ENCODE data around the gene NAALAD2. TPM values are rescaled to one million over a fixed set of nuclear protein-coding genes. Genes with fewer than 3 reads are reported as not detected.
"Not testable (repeated sequence)": the region's sequence is repeated elsewhere in the genome, so short reads cannot be mapped to it uniquely, and the experiment has no call there.

NAALAD2 gene
- polyA plus RNA-seq, 1 donor (not counting 4 experiments of a cell fraction or from before 2014, with no cell fraction given) = not detected

GRCh38 chr11:90237004-90237403 lies 102.5 kb downstream of the NAALAD2 start:
- Histone ChIP-seq H3K4me3 (ENCODE audit: control insufficient read depth in 2 of 3, extremely low read depth in 1 of 3, insufficient read depth in 2 of 3, low read depth in 1 of 3, low read length in 3 of 3) (no peak overlapping the region), H3K9me1 (ENCODE audit: control insufficient read depth, extremely low read depth, insufficient read depth, low read length) (no peaks in the 10 kb centered on the region), H3K27me3 (ENCODE audit: control insufficient read depth, extremely low read depth, insufficient read depth, low read length) (no peaks in the 10 kb centered on the region), H3K27ac (ENCODE audit: control insufficient read depth, insufficient read depth, low read length) (no peak overlapping the region), H3K4me2 (ENCODE audit: control insufficient read depth, extremely low read depth, insufficient read depth, low read depth, low read length) (no peak overlapping the region), H4K20me1 (ENCODE audit: control insufficient read depth, extremely low read depth, insufficient read depth, low read length) (no peaks in the 10 kb centered on the region), H3K9ac (ENCODE audit: control insufficient read depth, extremely low read depth, insufficient read depth, low read length) (no peak overlapping the region), H3K4me1 (ENCODE audit: control insufficient read depth, extremely low read depth, insufficient read depth, low read length) (no peaks in the 10 kb centered on the region), H3K36me3 (ENCODE audit: control insufficient read depth in 2 of 2, extremely low read depth in 1 of 2, insufficient read depth in 2 of 2, low read length in 2 of 2) (no peaks in the 10 kb centered on the region), H2AFZ (ENCODE audit: control insufficient read depth, low read length) (no peak overlapping the region), H3K9me3 (ENCODE audit: control insufficient read depth, low read depth, low read length) (no peaks in the 10 kb centered on the region), H3K79me2 (ENCODE audit: control insufficient read depth, insufficient read depth, low read length) (no peaks in the 10 kb centered on the region)
- DNase-seq (ENCODE audit: low read depth, low spot score) = no peak
- dilution Hi-C loops (cut with MboI; ENCODE audit: extremely low pct_ligation_motif_present, low sequenced_read_pairs) = no loop called here
- TF ChIP-seq CTCF (optimal IDR thresholded peaks at IDR 0.05 in 1 of 3, IDR thresholded peaks at IDR 0.05 in 1 of 3, conservative IDR thresholded peaks at IDR 0.05 in 1 of 3; ENCODE audit: extremely low read depth in 1 of 3, insufficient read depth in 2 of 3, low read length in 3 of 3) (no peak), EZH2 (IDR thresholded peaks at IDR 0.05; ENCODE audit: low read length) (no peak)
- no peak for FAIRE-seq

- H4K20me1 ChIP-seq (ENCODE audit: control insufficient read depth, extremely low read depth, insufficient read depth, low read length); H3K4me1 ChIP-seq (ENCODE audit: control insufficient read depth, extremely low read depth, insufficient read depth, low read length); H3K36me3 ChIP-seq (ENCODE audit: control insufficient read depth in 2 of 2, extremely low read depth in 1 of 2, insufficient read depth in 2 of 2, low read length in 2 of 2); H2AFZ ChIP-seq (ENCODE audit: control insufficient read depth, low read length); H3K4me3 ChIP-seq (ENCODE audit: control insufficient read depth in 2 of 3, extremely low read depth in 1 of 3, insufficient read depth in 2 of 3, low read depth in 1 of 3, low read length in 3 of 3); DNase-seq (ENCODE audit: low read depth, low spot score); H3K9me3 ChIP-seq (ENCODE audit: control insufficient read depth, low read depth, low read length); H3K9ac ChIP-seq (ENCODE audit: control insufficient read depth, extremely low read depth, insufficient read depth, low read length); H3K27me3 ChIP-seq (ENCODE audit: control insufficient read depth, extremely low read depth, insufficient read depth, low read length); H3K27ac ChIP-seq (ENCODE audit: control insufficient read depth, insufficient read depth, low read length); H3K4me2 ChIP-seq (ENCODE audit: control insufficient read depth, extremely low read depth, insufficient read depth, low read depth, low read length); H3K79me2 ChIP-seq (ENCODE audit: control insufficient read depth, insufficient read depth, low read length); H3K9me1 ChIP-seq (ENCODE audit: control insufficient read depth, extremely low read depth, insufficient read depth, low read length); dilution Hi-C loops (cut with MboI; ENCODE audit: extremely low pct_ligation_motif_present, low sequenced_read_pairs); FAIRE-seq: not testable (repeated sequence)
Observed at GRCh38 chr11:90239967-90240636, 105.6 kb downstream of the NAALAD2 start.

- no peak overlapping the region for H2AFZ ChIP-seq (ENCODE audit: control insufficient read depth, low read length)
- H4K20me1 ChIP-seq (ENCODE audit: control insufficient read depth, extremely low read depth, insufficient read depth, low read length) = no peaks in the 10 kb centered on the region
- TF ChIP-seq EZH2 (IDR thresholded peaks at IDR 0.05; ENCODE audit: low read length) (no peak), CTCF (optimal IDR thresholded peaks at IDR 0.05 in 1 of 3, IDR thresholded peaks at IDR 0.05 in 1 of 3, conservative IDR thresholded peaks at IDR 0.05 in 1 of 3; ENCODE audit: extremely low read depth in 1 of 3, insufficient read depth in 2 of 3, low read length in 3 of 3) (no peak)
- no peaks in the 10 kb centered on the region for H3K79me2 ChIP-seq (ENCODE audit: control insufficient read depth, insufficient read depth, low read length)
- FAIRE-seq (no peak), DNase-seq (ENCODE audit: low read depth, low spot score) (no peak)
- H3K4me3 ChIP-seq (ENCODE audit: control insufficient read depth in 2 of 3, extremely low read depth in 1 of 3, insufficient read depth in 2 of 3, low read depth in 1 of 3, low read length in 3 of 3) = no peak overlapping the region
- no peak overlapping the region for H3K4me2 ChIP-seq (ENCODE audit: control insufficient read depth, extremely low read depth, insufficient read depth, low read depth, low read length)
- no peak overlapping the region for H3K9ac ChIP-seq (ENCODE audit: control insufficient read depth, extremely low read depth, insufficient read depth, low read length)
- H3K9me1 ChIP-seq (ENCODE audit: control insufficient read depth, extremely low read depth, insufficient read depth, low read length) = no peaks in the 10 kb centered on the region
- H3K36me3 ChIP-seq (ENCODE audit: control insufficient read depth in 2 of 2, extremely low read depth in 1 of 2, insufficient read depth in 2 of 2, low read length in 2 of 2) = no peaks in the 10 kb centered on the region
- H3K27ac ChIP-seq (ENCODE audit: control insufficient read depth, insufficient read depth, low read length) = no peak overlapping the region
- H3K27me3 ChIP-seq (ENCODE audit: control insufficient read depth, extremely low read depth, insufficient read depth, low read length) = no peaks in the 10 kb centered on the region
- no peaks in the 10 kb centered on the region for H3K9me3 ChIP-seq (ENCODE audit: control insufficient read depth, low read depth, low read length)
- dilution Hi-C loops (cut with MboI; ENCODE audit: extremely low pct_ligation_motif_present, low sequenced_read_pairs) = no loop called here
- H3K4me1 ChIP-seq (ENCODE audit: control insufficient read depth, extremely low read depth, insufficient read depth, low read length) = no peaks in the 10 kb centered on the region
Observed at GRCh38 chr11:90241414-90241813, 107.0 kb downstream of the NAALAD2 start.

Data from keratinocyte (primary cell).